NCI-H2171 treated with DMSO at 0.1 percent for 48 hours (cell line): ENCODE data around the gene SMARCD1.

Experiments used
- DNase-seq: peaks from one replicate; lab custom pipeline; 2025; lab: John Stamatoyannopoulos, UW

SMARCD1 gene

GRCh38 chr12:50104417-50105366 is 19.6 kb downstream of the SMARCD1 start:
- DNase-seq, result no peak

GRCh38 chr12:50105913-50106450 is 20.8 kb downstream of the SMARCD1 start:
- no peak for DNase-seq

GRCh38 chr12:50106907-50107306 is 21.8 kb downstream of the SMARCD1 start:
- DNase-seq, result no peak

- DNase-seq, result no peak
Measured at GRCh38 chr12:50107416-50108268, 22.5 kb downstream of the SMARCD1 start.

- no peak for DNase-seq
Measured at GRCh38 chr12:50109319-50109718, 24.2 kb downstream of the SMARCD1 start.

GRCh38 chr12:50110127-50110761 is 25.1 kb downstream of the SMARCD1 start:
- DNase-seq, result peak; percentile 85

- peak; percentile 70 for DNase-seq
Measured at GRCh38 chr12:50110762-50111351, 25.7 kb downstream of the SMARCD1 start.

GRCh38 chr12:50111395-50111692 is 26.2 kb downstream of the SMARCD1 start:
- no peak for DNase-seq

GRCh38 chr12:50111693-50112455 is 26.7 kb downstream of the SMARCD1 start, which contains the start of gene COX14:
COX14 (plus strand) TSS chr12:50112236; CDS start chr12:50120044, 7,808 bp downstream.
- DNase-seq, result peak; percentile 99

GRCh38 chr12:50112456-50113218 is 27.5 kb downstream of the SMARCD1 start:
- DNase-seq, result peak; percentile 56

GRCh38 chr12:50117057-50117622 is 32.0 kb downstream of the SMARCD1 start:
- DNase-seq, result no peak

GRCh38 chr12:50119387-50119786 is 34.2 kb downstream of the SMARCD1 start:
- no peak for DNase-seq

GRCh38 chr12:50120521-50120920 is 35.4 kb downstream of the SMARCD1 start:
- no peak for DNase-seq

- DNase-seq, result no peak
Measured at GRCh38 chr12:50120953-50121352, 35.8 kb downstream of the SMARCD1 start.

GRCh38 chr12:50121641-50122040 is 36.5 kb downstream of the SMARCD1 start:
- DNase-seq, result no peak

- DNase-seq, result no peak
Measured at GRCh38 chr12:50123203-50123602, 38.1 kb downstream of the SMARCD1 start.

- DNase-seq, result peak; percentile 48
Measured at GRCh38 chr12:50127546-50127945, 42.4 kb downstream of the SMARCD1 start.

GRCh38 chr12:50129290-50129689 is 44.1 kb downstream of the SMARCD1 start:
- DNase-seq, result no peak

- DNase-seq, result peak; percentile 58
Measured at GRCh38 chr12:50132505-50133135, 47.5 kb downstream of the SMARCD1 start.
